NCI-H146 treated with DMSO at 0.1 percent for 48 hours (cell line): Measurements from ENCODE around the gene PTPRN2.
"Not testable (repeated sequence)": the region's sequence is repeated elsewhere in the genome, so short reads cannot be mapped to it uniquely, and the experiment has no call there.

ENCODE experiments used
- DNase-seq: peaks from one replicate; lab custom pipeline; 2025; ENCODE audit not compliant: unreplicated experiment; lab: John Stamatoyannopoulos, UW

The PTPRN2 gene

GRCh38 chr7:158472596-158472995 lies 115.0 kb downstream of the PTPRN2 start:
- no peak for DNase-seq

GRCh38 chr7:158471716-158472115 lies 115.9 kb downstream of the PTPRN2 start:
- DNase-seq, result no peak

GRCh38 chr7:158470336-158470735 lies 117.3 kb downstream of the PTPRN2 start:
- no peak for DNase-seq

DNA sequence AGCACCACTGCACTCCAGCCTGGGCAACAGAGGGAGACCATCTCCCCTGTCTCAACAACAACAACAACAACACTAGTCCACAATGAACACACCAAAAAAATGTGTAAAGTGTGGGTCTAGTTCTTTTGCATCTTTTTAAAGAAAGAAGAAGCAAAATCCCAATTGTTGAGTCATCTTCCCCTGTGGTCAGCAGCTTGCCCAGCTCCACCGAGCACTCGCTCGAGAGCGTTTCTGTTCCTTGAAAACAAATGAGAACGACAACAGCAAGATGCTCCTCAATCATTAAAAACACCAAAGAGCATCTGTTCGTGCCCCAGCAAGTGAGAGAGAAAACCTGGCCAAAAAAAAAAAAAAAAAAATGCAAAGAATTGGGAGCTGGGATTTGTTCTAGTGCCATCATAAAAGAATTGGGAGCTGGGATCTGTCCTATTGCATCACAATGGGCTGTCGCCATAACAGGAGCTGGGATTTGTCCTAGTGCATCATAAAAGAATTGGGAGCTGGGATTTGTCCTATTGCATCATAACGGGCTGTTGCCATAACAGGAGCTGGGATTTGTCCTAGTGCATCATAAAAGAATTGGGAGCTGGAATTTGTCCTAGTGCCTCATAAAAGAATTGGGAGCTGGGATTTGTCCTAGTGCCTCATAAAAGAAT lies 118.1 kb downstream of the PTPRN2 start:
- no peak for DNase-seq

GRCh38 chr7:158468700-158469296 lies 118.8 kb downstream of the PTPRN2 start:
- DNase-seq, result no peak

- DNase-seq, result no peak
Observed at GRCh38 chr7:158468181-158468580, 119.4 kb downstream of the PTPRN2 start.

DNA sequence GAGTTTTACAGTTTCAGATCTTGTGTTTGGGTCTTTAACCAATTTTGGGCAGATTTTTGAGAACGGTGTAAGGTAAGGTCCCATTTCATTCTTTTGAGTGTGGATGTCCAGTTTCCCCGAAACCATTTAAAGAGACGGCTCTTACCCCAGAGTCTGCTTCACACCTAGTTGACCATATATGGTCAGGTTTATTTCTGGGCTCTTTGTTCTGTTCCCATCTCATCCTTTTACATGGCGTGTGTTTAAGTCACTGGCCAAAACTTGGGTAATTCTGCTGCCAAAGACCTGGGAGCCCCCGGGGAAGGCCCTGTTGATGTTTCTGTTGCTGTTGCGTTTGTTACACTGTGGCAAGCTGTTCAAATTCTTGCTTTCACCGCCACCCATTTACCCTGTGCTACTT lies 120.1 kb downstream of the PTPRN2 start:
- DNase-seq, result no peak

GRCh38 chr7:158463317-158463716 lies 124.3 kb downstream of the PTPRN2 start:
- no peak for DNase-seq

GRCh38 chr7:158461824-158462223 lies 125.8 kb downstream of the PTPRN2 start:
- no peak for DNase-seq

- no peak for DNase-seq
Observed at GRCh38 chr7:158460665-158461064, 127.0 kb downstream of the PTPRN2 start.

- DNase-seq, result no peak
Observed at GRCh38 chr7:158458716-158459282, 128.8 kb downstream of the PTPRN2 start.

- no peak for DNase-seq
Observed at GRCh38 chr7:158458096-158458495, 129.5 kb downstream of the PTPRN2 start.

DNA sequence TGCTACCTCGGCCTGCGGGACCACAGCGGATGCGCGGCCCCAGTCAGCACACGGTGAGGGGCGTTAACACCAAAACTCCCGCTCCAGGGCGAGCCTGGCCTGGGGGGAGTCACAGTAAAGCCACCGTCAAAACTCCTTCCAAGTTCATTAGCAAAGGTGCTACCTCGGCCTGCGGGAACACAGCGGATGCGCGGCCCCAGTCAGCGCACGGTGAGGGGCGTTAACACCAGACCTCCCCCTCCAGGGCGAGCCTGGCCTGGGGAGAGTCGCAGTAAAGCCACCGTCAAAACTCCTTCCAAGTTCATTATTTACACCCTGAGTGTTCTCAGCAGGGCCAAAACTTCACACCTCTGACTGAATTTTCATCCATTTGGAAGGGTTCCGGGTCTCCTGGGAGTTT lies 130.0 kb downstream of the PTPRN2 start:
- not testable (repeated sequence) for DNase-seq

- DNase-seq, result no peak
Observed at GRCh38 chr7:158454631-158455030, 133.0 kb downstream of the PTPRN2 start.

DNA sequence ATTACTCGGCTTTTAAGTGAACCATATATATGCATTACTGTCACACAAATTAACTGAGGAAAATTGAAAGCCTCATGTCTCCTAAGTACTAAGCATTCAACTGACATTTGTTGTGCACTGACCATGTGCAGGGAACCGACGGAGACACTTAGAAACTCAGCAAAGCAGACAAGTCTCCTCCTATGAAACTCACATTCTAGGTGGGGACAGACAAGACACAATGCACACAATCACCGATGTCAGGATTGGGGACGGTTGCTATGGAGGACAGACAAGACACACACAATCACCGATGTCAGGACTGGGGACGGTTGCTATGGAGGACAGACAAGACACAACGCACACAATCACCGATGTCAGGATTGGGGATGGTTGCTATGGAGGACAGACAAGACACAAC lies 134.0 kb downstream of the PTPRN2 start:
- DNase-seq, result no peak

GRCh38 chr7:158452331-158452730 lies 135.3 kb downstream of the PTPRN2 start:
- DNase-seq, result no peak

DNA sequence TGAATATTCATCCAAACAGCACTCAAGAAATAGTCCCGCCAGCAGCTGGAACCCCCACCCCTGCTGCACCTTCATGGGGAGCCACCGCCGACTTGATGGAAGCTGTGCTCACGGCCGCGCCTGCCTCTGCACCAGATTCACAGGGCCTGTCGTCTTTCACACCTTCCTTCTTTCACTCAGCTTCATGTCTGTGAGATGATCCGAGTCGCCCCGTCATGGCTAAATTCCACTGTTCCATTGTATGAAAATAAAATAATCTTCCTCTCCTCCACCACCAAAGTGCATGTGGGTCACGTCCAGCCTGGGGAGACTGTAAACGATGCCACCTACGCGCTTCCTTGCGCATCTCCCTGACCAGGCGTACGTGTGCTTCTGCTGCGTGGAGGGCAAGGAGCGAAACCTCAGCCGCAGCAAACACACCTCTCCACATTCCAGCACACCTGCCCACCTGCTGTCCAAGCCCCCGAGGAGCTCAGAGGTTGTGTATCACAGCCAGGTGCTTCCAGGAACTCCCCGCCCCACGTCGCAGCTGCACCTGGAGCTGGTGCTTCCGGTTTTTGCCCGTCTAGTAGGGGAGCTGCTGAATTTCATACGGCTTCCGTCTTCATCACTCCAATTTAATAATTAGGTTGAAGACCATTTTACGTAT lies 137.0 kb downstream of the PTPRN2 start:
- DNase-seq, result peak; percentile 35

- no peak for DNase-seq
Observed at GRCh38 chr7:158449942-158450341, 137.7 kb downstream of the PTPRN2 start.

DNA sequence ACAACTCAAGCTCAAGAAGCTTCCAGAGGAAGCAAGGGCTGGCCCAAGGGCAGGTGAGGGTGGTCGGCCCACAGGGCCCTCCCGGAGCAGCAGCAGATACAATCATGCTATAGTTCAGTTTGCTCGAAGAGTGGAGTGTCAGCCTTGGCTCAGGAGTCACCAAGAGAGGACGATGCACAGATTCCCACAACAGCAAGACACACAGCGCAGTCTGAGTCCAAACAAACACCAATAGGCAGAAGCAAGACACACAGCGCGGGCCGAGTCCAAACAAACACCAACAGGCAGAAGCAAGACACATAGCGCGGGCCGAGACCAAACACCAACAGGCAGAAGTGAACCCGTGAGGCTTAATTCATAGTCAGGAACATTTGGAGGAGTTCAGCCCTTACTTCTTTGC lies 138.4 kb downstream of the PTPRN2 start:
- no peak for DNase-seq

DNA sequence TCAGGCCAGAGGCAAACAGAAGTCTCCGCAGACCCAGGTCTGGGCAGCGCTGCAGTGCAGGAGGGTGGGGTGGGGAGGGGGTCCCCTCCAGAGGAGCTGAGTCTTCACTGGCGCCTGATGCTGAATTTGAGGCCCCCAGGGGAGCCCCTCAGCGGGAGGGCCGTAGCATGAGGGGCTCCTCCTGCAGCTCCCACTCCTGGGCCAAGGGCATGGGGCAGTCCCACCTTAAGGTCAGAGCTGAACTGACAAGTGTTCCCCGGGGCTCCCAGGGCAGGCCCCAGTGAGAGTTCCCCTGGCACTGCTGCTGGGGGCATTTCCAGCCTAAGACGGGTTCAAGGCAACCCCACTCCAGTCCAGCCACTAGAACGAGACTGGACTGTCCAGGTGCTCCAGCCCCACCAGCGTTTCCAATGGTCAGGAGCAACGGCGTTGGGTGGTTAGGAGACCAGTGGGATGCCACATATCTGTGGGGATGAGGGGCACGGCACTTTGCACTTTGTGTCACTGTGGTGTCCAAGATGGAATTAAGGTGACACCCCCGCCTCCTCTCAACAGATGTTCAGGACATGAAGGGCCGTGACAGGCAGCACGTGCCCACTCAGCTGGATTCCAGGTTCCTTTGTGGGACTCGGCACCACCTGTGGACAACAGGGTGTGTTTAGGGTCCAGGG lies 139.1 kb downstream of the PTPRN2 start:
- DNase-seq, result no peak

GRCh38 chr7:158447506-158448171 lies 140.0 kb downstream of the PTPRN2 start:
- DNase-seq, result no peak
